SK-N-SH treated with all-trans-retinoic acid at 6 μM for 48 hours (cell line): ENCODE data around the gene CFAP251.

Experiments
- ATAC-seq: fragments of 200-7000 bp; cut with Tn5 transposase; 3 replicates; pipeline ENCODE4 v1.9.1; 2020; ENCODE audit warnings: mild to moderate bottlenecking, moderate library complexity
- ARNTL ChIP-seq: fragments of 450-650 bp; formaldehyde crosslinking; IDR thresholded peaks from 2 replicates; pipeline ENCODE4 v1.5.0; 2020; ENCODE audit warnings: low read depth, mild to moderate bottlenecking, moderate library complexity, borderline replicate concordance
- BACH2 ChIP-seq: fragments of 250-450 bp; sonication (Bioruptor Pico); IDR thresholded peaks from 2 replicates; pipeline ENCODE4 v1.9.0; 2021; ENCODE audit warnings: mild to moderate bottlenecking, borderline replicate concordance
- CREB5 ChIP-seq: fragments of 250-450 bp; sonication (Bioruptor Pico); IDR thresholded peaks from 2 replicates; pipeline ENCODE4 v1.5.1; 2020; ENCODE audit warnings: low read depth, mild to moderate bottlenecking, moderate library complexity
- CSDC2 ChIP-seq: fragments of 250-450 bp; sonication (Bioruptor Pico); IDR thresholded peaks from 2 replicates; pipeline ENCODE4 v1.5.0; 2020; ENCODE audit warnings: mild to moderate bottlenecking, moderate library complexity
- CSRNP3 ChIP-seq: fragments of 250-450 bp; sonication (Bioruptor Pico); IDR thresholded peaks from 2 replicates; pipeline ENCODE4 v1.5.1; 2021; ENCODE audit warnings: mild to moderate bottlenecking, moderate library complexity
- ESRRG ChIP-seq: fragments of 250-450 bp; sonication (Bioruptor Pico); IDR thresholded peaks from 2 replicates; pipeline ENCODE4 v1.6.1; 2021; ENCODE audit warnings: mild to moderate bottlenecking
- GLIS3 ChIP-seq: fragments of 250-450 bp; sonication (Bioruptor Pico); IDR thresholded peaks from 2 replicates; pipeline ENCODE4 v1.5.0; 2020; ENCODE audit warnings: mild to moderate bottlenecking, moderate library complexity
- ISL1 ChIP-seq: fragments of 250-450 bp; sonication (Bioruptor Pico); IDR thresholded peaks from 2 replicates; pipeline ENCODE4 v2.1.2; 2022; ENCODE audit warnings: mild to moderate bottlenecking, moderate library complexity
- OSR1 ChIP-seq: fragments of 250-450 bp; sonication (Bioruptor Pico); IDR thresholded peaks from 2 replicates; pipeline ENCODE4 v1.8.0; 2022; ENCODE audit warnings: moderate library complexity, mild to moderate bottlenecking, inconsistent platforms
- PATZ1 ChIP-seq: fragments of 250-450 bp; sonication (Bioruptor Pico); IDR thresholded peaks from 2 replicates; pipeline ENCODE4 v1.8.0; 2020; ENCODE audit warnings: mild to moderate bottlenecking, moderate library complexity, borderline replicate concordance
- POU6F1 ChIP-seq: fragments of 250-450 bp; sonication (Bioruptor Pico); IDR thresholded peaks from 2 replicates; pipeline ENCODE4 v1.8.0; 2021; ENCODE audit warnings: low read depth, mild to moderate bottlenecking, moderate library complexity, borderline replicate concordance
- PPARA ChIP-seq: fragments of 250-450 bp; sonication (Bioruptor Pico); IDR thresholded peaks from 2 replicates; pipeline ENCODE4 v1.5.0; 2020; ENCODE audit warnings: mild to moderate bottlenecking, borderline replicate concordance
- RARB ChIP-seq: fragments of 250-450 bp; sonication (Bioruptor Pico); IDR thresholded peaks from 2 replicates; pipeline ENCODE4 v1.8.0; 2021; ENCODE audit warnings: mild to moderate bottlenecking, moderate library complexity
- SNAI2 ChIP-seq: fragments of 250-450 bp; sonication (Bioruptor Pico); IDR thresholded peaks from 2 replicates; pipeline ENCODE4 v1.5.0; 2020; ENCODE audit warnings: mild to moderate bottlenecking, moderate library complexity
- TCF4 ChIP-seq: fragments of 250-450 bp; sonication (Bioruptor Pico); IDR thresholded peaks from 2 replicates; pipeline ENCODE4 v1.8.0; 2021; ENCODE audit warnings: mild to moderate bottlenecking, moderate library complexity, borderline replicate concordance
- TOX ChIP-seq: fragments of 250-450 bp; sonication (Bioruptor Pico); IDR thresholded peaks from 2 replicates; pipeline ENCODE4 v1.8.0; 2021; ENCODE audit warnings: mild to moderate bottlenecking, moderate library complexity, borderline replicate concordance
- TSHZ2 ChIP-seq: fragments of 250-450 bp; sonication (Bioruptor Pico); IDR thresholded peaks from 2 replicates; pipeline ENCODE4 v1.5.0; 2020; ENCODE audit warnings: mild to moderate bottlenecking, moderate library complexity
- ZC3H10 ChIP-seq: fragments of 250-450 bp; sonication (Bioruptor Pico); IDR thresholded peaks from 2 replicates; pipeline ENCODE4 v1.5.1; 2021; ENCODE audit warnings: mild to moderate bottlenecking, moderate library complexity
- ZFP3 ChIP-seq: fragments of 250-450 bp; sonication (Bioruptor Pico); IDR thresholded peaks from 2 replicates; pipeline ENCODE4 v1.5.0; 2020; ENCODE audit warnings: mild to moderate bottlenecking, moderate library complexity
- ZFP30 ChIP-seq: fragments of 450-650 bp; formaldehyde crosslinking; IDR thresholded peaks from 2 replicates; pipeline ENCODE4 v1.5.0; 2022; ENCODE audit warnings: mild to moderate bottlenecking, moderate library complexity
- ZNF70 ChIP-seq: fragments of 450-650 bp; formaldehyde crosslinking; IDR thresholded peaks from 2 replicates; pipeline ENCODE4 v1.5.0; 2020; ENCODE audit warnings: mild to moderate bottlenecking, moderate library complexity
- ZNF8 ChIP-seq: fragments of 450-650 bp; formaldehyde crosslinking; IDR thresholded peaks from 2 replicates; pipeline ENCODE4 v1.5.0; 2020; ENCODE audit warnings: mild to moderate bottlenecking, moderate library complexity

The CFAP251 gene

GRCh38 chr12:122006186-122006926, 88.0 kb downstream of the CFAP251 start:
- no peak for TF ChIP-seq OSR1
- no peak for TF ChIP-seq ZC3H10 (CRISPR knock-in tag)
- TF ChIP-seq RARB (CRISPR knock-in tag), result no peak
- no peak for TF ChIP-seq PPARA (CRISPR knock-in tag)
- TF ChIP-seq ZFP3 (CRISPR knock-in tag), result no peak
- TF ChIP-seq CSRNP3 (CRISPR knock-in tag), result no peak
- no peak for TF ChIP-seq TCF4 (CRISPR knock-in tag)
- TF ChIP-seq SNAI2 (CRISPR knock-in tag), result no peak
- TF ChIP-seq GLIS3 (CRISPR knock-in tag), result no peak
- no peak for TF ChIP-seq TOX (CRISPR knock-in tag)
- TF ChIP-seq BACH2 (CRISPR knock-in tag), result no peak
- no peak for TF ChIP-seq ZNF70 (CRISPR knock-in tag)
- no peak for TF ChIP-seq ESRRG

GRCh38 chr12:122009741-122010140, 91.3 kb downstream of the CFAP251 start:
- ATAC-seq, result no peak
- TF ChIP-seq ZNF8, result no peak
- no peak for TF ChIP-seq ISL1 (CRISPR knock-in tag)
- no peak for TF ChIP-seq BACH2 (CRISPR knock-in tag)
- TF ChIP-seq CREB5, result no peak
- no peak for TF ChIP-seq PATZ1 (CRISPR knock-in tag)
- no peak for TF ChIP-seq TOX (CRISPR knock-in tag)
- no peak for TF ChIP-seq RARB (CRISPR knock-in tag)
- no peak for TF ChIP-seq ARNTL (CRISPR knock-in tag)
- TF ChIP-seq, all 23 proteins: peak for 0

More at GRCh38 chr12:122006186-122006926, 88.0 kb downstream of the CFAP251 start:
- no peak for ATAC-seq

- TF ChIP-seq POU6F1, result no peak
- TF ChIP-seq PATZ1 (CRISPR knock-in tag), result no peak
- no peak for TF ChIP-seq CSRNP3 (CRISPR knock-in tag)
- no peak for TF ChIP-seq TCF4 (CRISPR knock-in tag)
- TF ChIP-seq TSHZ2 (CRISPR knock-in tag), result no peak
- TF ChIP-seq RARB (CRISPR knock-in tag), result no peak
- TF ChIP-seq ESRRG, result no peak
- TF ChIP-seq PPARA (CRISPR knock-in tag), result no peak
- TF ChIP-seq ZFP3 (CRISPR knock-in tag), result no peak
- no peak for TF ChIP-seq CSDC2 (CRISPR knock-in tag)
- no peak for TF ChIP-seq ZNF70 (CRISPR knock-in tag)
- no peak for TF ChIP-seq ARNTL (CRISPR knock-in tag)
- TF ChIP-seq ZFP30 (CRISPR knock-in tag), result no peak
- TF ChIP-seq SNAI2 (CRISPR knock-in tag), result no peak
- no peak for ATAC-seq
Measured at GRCh38 chr12:122012184-122012583, 93.8 kb downstream of the CFAP251 start.
